Kidney epithelial cell (primary cell): ENCODE results near the gene OR5K2. TPM values are rescaled to one million over a fixed set of nuclear protein-coding genes. Genes with fewer than 3 reads are reported as not detected.

Experiments used
- DNase-seq: peaks from one replicate; pipeline ENCODE4 v3.0.0-alpha.2; 2010; ENCODE audit warnings: low read depth
- H3K27me3 ChIP-seq: 2 replicates; pipeline ENCODE4 v1.6.0; 2011; ENCODE audit warnings: low read length; ENCODE audit not compliant: control insufficient read depth, insufficient read depth
- H3K36me3 ChIP-seq: 2 replicates; pipeline ENCODE4 v1.5.1; 2011; ENCODE audit warnings: low read length; ENCODE audit not compliant: control insufficient read depth, insufficient read depth
- H3K4me3 ChIP-seq: 2 replicates; pipeline ENCODE4 v1.5.1; 2011; ENCODE audit warnings: low read depth, mild to moderate bottlenecking, control low read depth, low read length
- CTCF ChIP-seq: IDR thresholded peaks from 2 replicates; pipeline ENCODE4 v1.5.1; 2011; ENCODE audit warnings: mild to moderate bottlenecking, moderate library complexity, low read length, control low read depth, inconsistent platforms; ENCODE audit not compliant: insufficient read depth, poor library complexity, severe bottlenecking
- total RNA-seq: library from RNA; depleted of rRNA; stranded (reverse); fragments of >200 nt; gene quantifications from 2 replicates; pipeline ENCODE4 v1.2.3, GENCODE V29; 2015

The OR5K2 gene
- not detected in 2 replicates for total RNA-seq

GRCh38 chr3:98497381-98497780 is at the start of gene OR5K2:
OR5K2 (plus strand) TSS chr3:98497681; CDS start chr3:98497681, 0 bp downstream.
- Histone ChIP-seq H3K27me3 (no peaks in the 10 kb centered on the region), H3K4me3 (no peak within 1 kb of the TSS), H3K36me3 (no peaks in the 10 kb centered on the region)
- no peak for TF ChIP-seq CTCF
- no peak for DNase-seq

GRCh38 chr3:98449606-98450193 is 47.8 kb upstream of the OR5K2 start:
- no peak for TF ChIP-seq CTCF
- H3K36me3 ChIP-seq = no peaks in the 10 kb centered on the region
- no peak for DNase-seq
- H3K4me3 ChIP-seq = no peak overlapping the region
- no peaks in the 10 kb centered on the region for H3K27me3 ChIP-seq

GRCh38 chr3:98450372-98450771 is 47.1 kb upstream of the OR5K2 start:
- no peak for TF ChIP-seq CTCF
- no peak for DNase-seq
- H3K36me3 ChIP-seq = no peaks in the 10 kb centered on the region
- no peaks in the 10 kb centered on the region for H3K27me3 ChIP-seq
- H3K4me3 ChIP-seq = no peak overlapping the region

GRCh38 chr3:98453827-98454226 is 43.7 kb upstream of the OR5K2 start:
- Histone ChIP-seq H3K27me3 (no peaks in the 10 kb centered on the region), H3K4me3 (no peak overlapping the region), H3K36me3 (no peaks in the 10 kb centered on the region)
- DNase-seq = no peak
- no peak for TF ChIP-seq CTCF

GRCh38 chr3:98454929-98455328 is 42.6 kb upstream of the OR5K2 start:
- Histone ChIP-seq H3K36me3 (no peaks in the 10 kb centered on the region), H3K27me3 (no peaks in the 10 kb centered on the region), H3K4me3 (no peak overlapping the region)
- DNase-seq = no peak
- TF ChIP-seq CTCF = no peak

- Histone ChIP-seq H3K36me3 (no peaks in the 10 kb centered on the region), H3K27me3 (no peaks in the 10 kb centered on the region), H3K4me3 (no peak overlapping the region)
- no peak for DNase-seq
- no peak for TF ChIP-seq CTCF
These were observed 39.9 kb upstream of the OR5K2 start for GRCh38 chr3:98457543-98457942.
